HG02759 (cell line): ENCODE data around the gene KLHL18.
A peak's percentile ranks its signal among the peaks of the same experiment; 100 is the strongest.
"Not testable (repeated sequence)": the region's sequence is repeated elsewhere in the genome, so short reads cannot be mapped to it uniquely, and the experiment has no call there.

Experiments used
- ATAC-seq: cut with Tn5 transposase; IDR thresholded peaks from one replicate; pipeline ENCODE4 v1.9.1; 2021; ENCODE audit warnings: mild to moderate bottlenecking, moderate library complexity; ENCODE audit not compliant: unreplicated experiment

The KLHL18 gene

GRCh38 chr3:47359323-47359722 is 76.6 kb downstream of the KLHL18 start:
- ATAC-seq: no peak

- ATAC-seq: not testable (repeated sequence)
Observed at GRCh38 chr3:47360110-47360517, 77.4 kb downstream of the KLHL18 start.

GRCh38 chr3:47362701-47363100 is 80.0 kb downstream of the KLHL18 start:
- ATAC-seq: no peak

GRCh38 chr3:47365213-47366153 is 82.7 kb downstream of the KLHL18 start:
- no peak for ATAC-seq

GRCh38 chr3:47366833-47367232 is 84.1 kb downstream of the KLHL18 start:
- ATAC-seq: no peak

GRCh38 chr3:47367631-47368030 is 84.9 kb downstream of the KLHL18 start:
- ATAC-seq: no peak

- not testable (repeated sequence) for ATAC-seq
Observed at GRCh38 chr3:47370020-47370419, 87.3 kb downstream of the KLHL18 start.

GRCh38 chr3:47370887-47371697 is 88.3 kb downstream of the KLHL18 start:
- ATAC-seq: no peak

GRCh38 chr3:47374587-47374986 is 91.8 kb downstream of the KLHL18 start:
- no peak for ATAC-seq

- no peak for ATAC-seq
Observed at GRCh38 chr3:47376393-47376792, 93.6 kb downstream of the KLHL18 start.

- ATAC-seq: no peak
Observed at GRCh38 chr3:47377186-47377585, 94.4 kb downstream of the KLHL18 start.

- no peak for ATAC-seq
Observed at GRCh38 chr3:47378869-47379268, 96.1 kb downstream of the KLHL18 start.

GRCh38 chr3:47379411-47379899 is 96.7 kb downstream of the KLHL18 start:
- no peak for ATAC-seq

- no peak for ATAC-seq
Observed at GRCh38 chr3:47380026-47380600, 97.4 kb downstream of the KLHL18 start.

GRCh38 chr3:47380601-47381316 is 98.0 kb downstream of the KLHL18 start, which contains the start of gene PTPN23:
Gene PTPN23, plus strand, starts transcription at chr3:47381021. Its CDS starts 76 bp downstream, at chr3:47381097.
- ATAC-seq: peak; percentile 81

- ATAC-seq: peak; percentile 60
Observed at GRCh38 chr3:47381317-47382157, 98.8 kb downstream of the KLHL18 start.

GRCh38 chr3:47384425-47384824 is 101.7 kb downstream of the KLHL18 start:
- no peak for ATAC-seq

GRCh38 chr3:47385007-47385406 is 102.3 kb downstream of the KLHL18 start:
- no peak for ATAC-seq

GRCh38 chr3:47385796-47386195 is 103.1 kb downstream of the KLHL18 start:
- no peak for ATAC-seq

GRCh38 chr3:47392933-47393332 is 110.2 kb downstream of the KLHL18 start:
- ATAC-seq: no peak
